RCC 7860 (cell line): ENCODE data around the gene NAXD.

Experiments
- DNase-seq: peaks from one replicate; pipeline ENCODE4 v3.0.0-alpha.2; 2015; ENCODE audit warnings: low spot score
- FAIRE-seq: peaks from 2 replicates; lab custom pipeline; 2012; peaks lifted over from hg19 to GRCh38; lab: Jason Lieb, UNC

The NAXD gene

GRCh38 chr13:110689041-110689440 is 73.7 kb downstream of the NAXD start:
- DNase-seq: no peak

More at GRCh38 chr13:110689041-110689440, 73.7 kb downstream of the NAXD start:
- FAIRE-seq: no peak
